Activated CD8-positive, alpha-beta memory T cell treated with anti-CD3 and anti-CD28 coated beads, Interleukin-2, amount 10 ng/mL, durations not matched to agents 7 days and 5 days (primary cell): Measurements from ENCODE around the gene RPLP2. TPM values are rescaled to one million over a fixed set of nuclear protein-coding genes. Genes with fewer than 3 reads are reported as not detected.

ENCODE experiments used
- ATAC-seq: fragments of 150-1000 bp; cut with Tn5 transposase; one replicate; pipeline ENCODE4 v1.10.0; 2021; ENCODE audit warnings: moderate library complexity
- CTCF ChIA-PET: fragments of 350-600 bp; sonication (Branson Sonifier 250); formaldehyde crosslinking; loops from one replicate; lab custom pipeline; 2021; ENCODE audit warnings: antibody characterized with exemption; lab: Charles Lee
- DNase-seq: peaks from one replicate; pipeline ENCODE4 v3.0.0-alpha.2; 2020
- H3K27ac Mint-ChIP-seq: one replicate; pipeline ENCODE4 v1.8.0; 2021; ENCODE audit warnings: mild to moderate bottlenecking, mixed read lengths
- H3K27me3 Mint-ChIP-seq: one replicate; pipeline ENCODE4 v1.8.0; 2021; ENCODE audit warnings: mixed read lengths
- H3K36me3 Mint-ChIP-seq: one replicate; pipeline ENCODE4 v1.8.0; 2021; ENCODE audit warnings: mild to moderate bottlenecking, mixed read lengths
- H3K4me1 Mint-ChIP-seq: one replicate; pipeline ENCODE4 v1.8.0; 2021; ENCODE audit warnings: mixed read lengths
- H3K4me3 Mint-ChIP-seq: one replicate; pipeline ENCODE4 v1.8.0; 2021; ENCODE audit warnings: mild to moderate bottlenecking, moderate library complexity, mixed read lengths
- H3K9me3 Mint-ChIP-seq: one replicate; pipeline ENCODE4 v1.8.0; 2022; ENCODE audit warnings: low read depth, mixed read lengths
- total RNA-seq, 2 experiments: library from RNA; stranded (reverse); gene quantifications; one replicate each; pipeline ENCODE4 v1.2.3, GENCODE V29; 2021

The RPLP2 gene
- total RNA-seq, 2 experiments from 2014 or later = 1,844 to 1,872 TPM

DNA sequence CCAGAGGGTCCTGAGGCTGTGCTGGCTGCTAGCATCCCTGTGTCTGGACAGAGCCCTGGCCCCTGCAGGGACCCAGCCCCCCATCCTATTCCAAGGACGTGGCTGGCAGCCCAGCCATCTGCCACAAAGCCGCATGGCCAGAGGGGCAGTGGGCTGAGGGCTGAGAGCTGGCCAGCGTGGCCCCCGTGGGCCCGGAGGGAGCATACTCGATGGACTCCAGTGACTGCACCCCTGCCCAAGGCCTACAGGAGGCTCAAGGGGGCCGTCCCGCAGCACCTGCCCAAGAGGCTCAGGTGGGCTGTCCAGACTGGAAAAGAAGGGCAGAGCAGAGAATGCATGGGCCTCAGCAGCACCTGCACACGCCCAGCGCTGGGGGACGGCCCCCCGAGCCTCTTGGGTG lies 46.0 kb downstream of the RPLP2 start:
- H3K27me3 Mint-ChIP-seq = peaks cover 6% of the 10 kb centered on the region
- no peaks in the 10 kb centered on the region for H3K9me3 Mint-ChIP-seq
- H3K4me3 Mint-ChIP-seq = no peak overlapping the region
- H3K27ac Mint-ChIP-seq = no peak overlapping the region
- ATAC-seq (no peak), DNase-seq (no peak)
- no peaks in the 10 kb centered on the region for H3K4me1 Mint-ChIP-seq
- CTCF ChIA-PET = no interaction called here
- no peaks in the 10 kb centered on the region for H3K36me3 Mint-ChIP-seq

DNA sequence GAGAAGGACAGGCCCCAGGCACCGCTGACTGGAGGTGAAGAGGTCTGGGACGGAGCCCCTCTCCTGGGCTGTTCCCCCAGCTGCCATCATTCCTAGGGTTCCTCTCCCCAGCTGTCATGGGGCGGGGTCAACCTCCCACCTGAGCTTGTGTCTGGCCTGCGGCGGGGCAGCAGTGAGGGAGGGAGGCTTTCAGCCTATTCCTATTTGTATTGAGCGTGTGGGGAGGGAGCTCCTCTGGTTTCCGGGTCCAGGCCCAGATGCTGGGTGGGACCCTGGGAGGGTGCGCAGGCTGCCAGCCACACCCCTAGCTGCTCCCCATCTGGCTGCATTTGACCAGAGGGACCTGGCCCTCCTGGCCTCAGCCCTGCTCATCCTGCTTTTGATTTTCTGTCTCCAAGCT lies 46.6 kb downstream of the RPLP2 start:
- Mint-ChIP-seq H3K4me1 (no peaks in the 10 kb centered on the region), H3K27me3 (no peaks in the 10 kb centered on the region), H3K4me3 (no peak overlapping the region), H3K27ac (no peak overlapping the region), H3K9me3 (no peaks in the 10 kb centered on the region), H3K36me3 (no peaks in the 10 kb centered on the region)
- ATAC-seq = no peak
- DNase-seq = no peak
- CTCF ChIA-PET = interaction anchor here (0.8 kb wide), 1 partner anchor 658 kb away, joined by 3 read pairs; no protein-coding TSS in a partner anchor

DNA sequence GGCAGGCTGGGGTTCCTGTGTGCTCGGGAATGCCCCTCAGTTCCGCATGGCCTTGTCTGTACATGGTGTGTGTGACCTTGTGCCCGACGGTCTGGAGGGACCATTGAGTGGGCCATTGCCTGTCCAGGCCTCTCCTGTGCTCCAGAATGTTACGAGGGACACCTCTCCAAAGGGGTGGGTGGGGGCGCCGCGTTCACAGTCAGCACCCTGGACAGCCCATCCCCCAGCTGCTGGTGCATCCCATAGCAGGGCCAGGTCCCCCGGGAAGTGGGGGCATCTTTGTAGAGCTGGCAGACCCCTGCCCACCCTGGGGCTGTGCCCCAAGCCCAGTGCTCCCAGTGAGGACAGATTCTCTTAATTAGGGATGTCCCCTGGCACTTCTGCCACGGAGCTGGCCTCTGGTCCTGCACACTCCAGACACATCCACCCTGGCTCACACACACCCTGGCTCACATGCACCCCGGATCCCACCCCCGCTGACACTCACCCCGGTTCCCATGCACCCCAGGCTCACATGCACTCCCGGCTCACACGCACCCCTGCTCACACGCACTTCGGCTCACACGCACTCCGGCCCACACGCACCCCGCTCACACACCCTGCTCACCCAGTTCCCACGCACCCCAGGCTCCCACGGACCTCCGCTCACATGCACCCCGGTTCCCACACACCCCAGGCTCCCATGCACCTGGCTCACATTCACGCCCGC lies 48.4 kb downstream of the RPLP2 start:
- no peaks in the 10 kb centered on the region for H3K4me1 Mint-ChIP-seq
- no peak for DNase-seq
- no peak overlapping the region for H3K27ac Mint-ChIP-seq
- H3K36me3 Mint-ChIP-seq = no peaks in the 10 kb centered on the region
- CTCF ChIA-PET = no interaction called here
- H3K27me3 Mint-ChIP-seq = no peaks in the 10 kb centered on the region
- H3K4me3 Mint-ChIP-seq = no peak overlapping the region
- no peaks in the 10 kb centered on the region for H3K9me3 Mint-ChIP-seq
- ATAC-seq = no peak

DNA sequence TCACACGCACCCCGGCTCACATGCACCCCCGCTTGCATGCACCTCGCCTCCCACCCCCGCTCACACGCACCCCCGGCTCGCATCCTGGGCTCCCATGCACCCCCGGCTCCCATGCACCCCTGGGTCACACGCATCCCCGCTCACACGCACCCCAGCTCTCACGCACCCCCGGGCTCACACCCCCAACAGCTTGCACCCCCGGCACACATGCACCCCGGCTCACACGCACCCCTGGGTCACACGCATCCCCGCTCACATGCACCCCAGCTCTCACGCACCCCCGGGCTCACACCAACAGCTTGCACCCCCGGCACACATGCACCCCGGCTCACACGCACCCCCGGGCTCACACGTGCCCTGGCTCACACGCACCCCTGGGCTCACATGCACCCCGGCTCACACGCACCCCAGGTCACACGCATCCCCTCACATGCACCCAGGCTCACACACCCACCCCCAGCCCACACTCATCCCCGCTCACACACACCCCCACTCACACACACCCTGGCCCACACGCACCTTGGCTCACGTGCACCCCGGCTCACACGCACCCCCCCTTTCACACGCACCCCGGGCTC lies 49.1 kb downstream of the RPLP2 start:
- Mint-ChIP-seq H3K4me1 (no peaks in the 10 kb centered on the region), H3K27ac (no peak overlapping the region), H3K27me3 (no peaks in the 10 kb centered on the region), H3K36me3 (no peaks in the 10 kb centered on the region), H3K9me3 (no peaks in the 10 kb centered on the region), H3K4me3 (no peak overlapping the region)
- CTCF ChIA-PET = no interaction called here
- ATAC-seq (no peak), DNase-seq (no peak)

DNA sequence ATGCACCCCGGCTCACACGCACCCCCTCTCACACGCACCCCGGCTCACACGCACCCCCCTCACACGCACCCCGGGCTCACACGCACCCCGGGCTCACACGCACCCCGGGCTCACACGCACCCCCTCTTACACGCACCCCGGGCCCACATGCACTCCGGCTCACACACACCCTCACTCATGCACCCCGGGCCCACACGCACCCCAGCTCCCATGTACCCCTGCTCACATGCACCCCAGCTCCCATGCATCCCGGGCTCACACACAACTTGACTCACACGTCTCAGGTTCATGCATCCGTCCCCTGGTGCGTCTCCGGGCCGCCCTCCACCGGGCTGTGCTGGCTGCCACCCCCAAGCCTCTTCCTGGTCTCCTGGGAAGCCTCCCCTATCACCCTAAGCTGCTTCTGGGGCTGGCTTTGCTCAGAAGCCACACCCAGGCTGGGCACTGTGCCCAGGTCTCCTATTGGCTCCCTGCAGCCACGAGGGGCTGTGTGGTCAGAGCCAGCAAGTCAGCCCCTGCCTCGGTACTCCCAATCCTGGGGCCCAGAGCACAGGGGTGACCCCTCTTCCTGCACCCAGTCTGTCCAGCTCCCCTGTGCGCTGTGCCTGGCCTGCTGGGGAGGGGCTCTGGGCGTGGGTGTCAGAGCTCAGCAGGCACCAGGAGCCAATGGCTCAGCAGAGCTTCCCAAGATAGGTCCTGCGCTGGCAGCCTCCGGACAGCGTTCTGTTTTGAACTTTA lies 49.8 kb downstream of the RPLP2 start:
- CTCF ChIA-PET = no interaction called here
- no peak for DNase-seq
- no peaks in the 10 kb centered on the region for H3K4me1 Mint-ChIP-seq
- no peak overlapping the region for H3K4me3 Mint-ChIP-seq
- no peak overlapping the region for H3K27ac Mint-ChIP-seq
- H3K27me3 Mint-ChIP-seq = no peaks in the 10 kb centered on the region
- ATAC-seq = no peak
- H3K9me3 Mint-ChIP-seq = no peaks in the 10 kb centered on the region
- no peaks in the 10 kb centered on the region for H3K36me3 Mint-ChIP-seq

DNA sequence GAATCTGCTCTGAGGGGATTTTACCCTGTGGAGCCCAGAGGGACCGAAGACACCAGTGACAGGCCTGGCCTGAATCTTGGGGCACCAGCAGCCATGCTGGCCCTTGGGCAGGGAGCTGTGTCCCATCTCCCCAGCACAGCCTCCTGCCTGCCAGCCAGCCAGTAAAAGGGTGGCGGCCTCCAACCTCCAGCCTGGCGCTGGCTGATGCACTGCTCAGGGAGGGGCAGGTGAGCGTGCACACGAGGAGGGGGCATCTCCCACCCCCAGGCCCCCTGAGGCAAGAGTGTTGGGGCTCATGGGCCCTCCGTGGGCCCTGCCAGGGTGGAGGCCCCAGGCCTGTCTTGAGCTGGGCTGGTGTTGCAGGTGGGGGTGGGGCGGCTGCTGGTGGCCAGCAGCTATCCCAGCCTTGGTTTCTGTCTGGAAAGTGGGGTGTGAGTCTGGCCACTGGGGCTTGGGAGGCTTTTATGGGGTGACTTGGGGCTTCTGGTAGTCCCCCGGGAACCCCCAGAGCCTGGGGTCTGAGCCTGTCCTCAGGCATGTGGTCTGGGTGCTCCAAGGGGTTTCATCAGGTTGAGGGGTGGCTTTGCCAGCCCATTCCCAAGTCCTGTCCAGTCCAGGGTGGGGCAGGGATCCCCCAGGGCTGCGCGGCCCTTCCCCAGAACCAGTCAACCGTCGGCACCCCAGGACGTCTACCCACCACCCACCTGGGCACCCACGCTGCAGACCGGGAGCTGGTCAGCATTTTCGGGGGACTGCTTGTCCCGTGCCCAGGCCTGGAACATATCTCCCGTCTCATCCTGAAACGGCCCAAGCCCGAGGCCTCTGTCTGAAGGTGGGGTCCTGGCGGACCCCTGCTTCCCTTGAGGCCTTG lies 50.7 kb downstream of the RPLP2 start:
- CTCF ChIA-PET = no interaction called here
- ATAC-seq (no peak), DNase-seq (no peak)
- H3K27ac Mint-ChIP-seq = no peak overlapping the region
- no peak overlapping the region for H3K4me3 Mint-ChIP-seq
- no peaks in the 10 kb centered on the region for H3K9me3 Mint-ChIP-seq
- no peaks in the 10 kb centered on the region for H3K4me1 Mint-ChIP-seq
- H3K36me3 Mint-ChIP-seq = no peaks in the 10 kb centered on the region
- H3K27me3 Mint-ChIP-seq = no peaks in the 10 kb centered on the region

DNA sequence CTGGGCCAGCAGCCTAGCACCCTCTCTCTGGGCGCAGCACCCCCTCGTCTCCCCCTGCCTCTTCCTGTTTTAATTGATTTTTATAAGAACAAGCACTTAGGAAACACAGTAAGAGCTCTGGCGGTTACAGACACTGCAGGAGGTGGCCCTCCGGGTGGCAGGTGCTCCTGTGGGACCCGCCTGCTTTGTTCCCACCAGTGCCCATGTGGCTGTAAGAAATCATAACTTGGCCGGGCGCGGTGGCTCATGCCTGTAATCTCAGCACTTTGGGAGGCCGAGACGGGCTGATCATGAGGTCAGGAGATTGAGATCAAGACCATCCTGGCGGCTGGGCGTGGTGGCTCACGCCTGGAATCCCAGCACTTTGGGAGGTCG lies 51.3 kb downstream of the RPLP2 start:
- Mint-ChIP-seq H3K4me3 (no peak overlapping the region), H3K4me1 (no peaks in the 10 kb centered on the region), H3K27me3 (no peaks in the 10 kb centered on the region), H3K27ac (no peak overlapping the region), H3K36me3 (no peaks in the 10 kb centered on the region), H3K9me3 (no peaks in the 10 kb centered on the region)
- CTCF ChIA-PET = no interaction called here
- ATAC-seq = no peak
- DNase-seq = no peak

DNA sequence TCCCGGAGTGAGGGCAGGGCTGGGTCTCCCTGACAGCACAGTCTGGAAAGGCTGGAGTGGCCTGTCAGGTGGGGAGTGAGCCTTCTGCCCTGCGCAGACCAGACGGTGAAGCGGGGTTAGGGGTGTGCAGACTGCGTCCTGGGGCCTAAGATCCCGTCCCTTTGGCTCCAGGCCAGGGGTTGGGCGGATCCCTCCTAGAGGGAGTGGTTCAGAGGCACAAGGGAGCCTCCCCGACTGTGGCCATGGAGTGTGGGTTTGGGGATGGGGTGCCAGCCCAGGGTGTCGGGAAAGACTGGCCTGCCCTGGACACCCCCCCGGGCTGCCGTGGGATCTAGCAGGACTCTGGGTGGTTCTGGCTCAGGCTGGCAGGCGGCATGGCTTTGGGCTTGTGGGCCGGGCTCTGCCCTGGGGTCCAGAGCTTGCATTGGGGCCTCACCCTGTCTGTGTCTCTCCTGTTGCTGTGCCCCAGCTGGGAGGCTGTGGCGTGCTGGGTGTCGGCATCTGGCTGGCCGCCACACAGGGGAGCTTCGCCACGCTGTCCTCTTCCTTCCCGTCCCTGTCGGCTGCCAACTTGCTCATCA lies 52.4 kb downstream of the RPLP2 start:
- H3K4me1 Mint-ChIP-seq = no peaks in the 10 kb centered on the region
- no peaks in the 10 kb centered on the region for H3K36me3 Mint-ChIP-seq
- ATAC-seq = no peak
- no peak for DNase-seq
- H3K9me3 Mint-ChIP-seq = no peaks in the 10 kb centered on the region
- CTCF ChIA-PET = interaction anchor here (1.2 kb wide), 1 partner anchor 14 kb away, joined by 3 read pairs; no protein-coding TSS in a partner anchor
- no peak overlapping the region for H3K4me3 Mint-ChIP-seq
- no peak overlapping the region for H3K27ac Mint-ChIP-seq
- no peaks in the 10 kb centered on the region for H3K27me3 Mint-ChIP-seq

Other genes with a start within 250 kb of the RPLP2 start
- 1 to 10 TPM in 1 of 2 experiments, under 1 TPM in 1; 0.23 to 1.3 TPM for gene LMNTD2, start 249.2 kb upstream of the RPLP2 start, total RNA-seq
- 10 to 100 TPM; 20.8 to 32.1 TPM for gene RASSF7, start 249.0 kb upstream of the RPLP2 start, total RNA-seq
- 10 to 100 TPM; 60.2 to 62.0 TPM for gene PHRF1, start 233.5 kb upstream of the RPLP2 start, total RNA-seq
- 100 to 1,000 TPM; 146 to 267 TPM for gene IRF7, start 194.0 kb upstream of the RPLP2 start, total RNA-seq
- not detected for gene CDHR5, start 185.0 kb upstream of the RPLP2 start, total RNA-seq
- gene SCT, start 182.8 kb upstream of the RPLP2 start, total RNA-seq = not detected
- gene DRD4, start 172.7 kb upstream of the RPLP2 start, total RNA-seq = under 1 TPM; 0.16 to 0.41 TPM
- 10 to 100 TPM; 39.0 to 40.1 TPM for gene DEAF1, start 114.7 kb upstream of the RPLP2 start, total RNA-seq
- gene TMEM80, start 114.2 kb upstream of the RPLP2 start, total RNA-seq = 10 to 100 TPM; 23.5 to 26.0 TPM
- gene EPS8L2, start 103.7 kb upstream of the RPLP2 start, total RNA-seq = 10 to 100 TPM; 17.4 to 20.2 TPM
- 100 to 1,000 TPM; 249 to 293 TPM for gene TALDO1, start 62.5 kb upstream of the RPLP2 start, total RNA-seq
- gene GATD1, start 32.5 kb upstream of the RPLP2 start, total RNA-seq = 10 to 100 TPM; 62.4 to 79.4 TPM
- gene CEND1, start 19.9 kb upstream of the RPLP2 start, total RNA-seq = 1 to 10 TPM; 1.3 to 3.7 TPM
- 10 to 100 TPM; 49.4 to 54.7 TPM for gene SLC25A22, start 11.7 kb upstream of the RPLP2 start, total RNA-seq
- gene PIDD1, start 4.7 kb upstream of the RPLP2 start, total RNA-seq = 10 to 100 TPM; 42.4 to 59.8 TPM
- 10 to 100 TPM; 64.7 to 70.0 TPM for gene PNPLA2, start 8.9 kb downstream of the RPLP2 start, total RNA-seq
- 10 to 100 TPM; 11.3 to 14.1 TPM for gene CRACR2B, start 18.0 kb downstream of the RPLP2 start, total RNA-seq
- 10 to 100 TPM; 23.1 to 54.9 TPM for gene CD151, start 23.0 kb downstream of the RPLP2 start, total RNA-seq
- 100 to 1,000 TPM in 1 of 2 experiments, 10 to 100 TPM in 1; 87.6 to 114 TPM for gene POLR2L, start 32.6 kb downstream of the RPLP2 start, total RNA-seq
- gene TSPAN4, start 32.9 kb downstream of the RPLP2 start, total RNA-seq = 10 to 100 TPM in 1 of 2 experiments, 1 to 10 TPM in 1; 7.8 to 17.8 TPM
- 10 to 100 TPM; 46.8 to 59.4 TPM for gene CHID1, start 100.8 kb downstream of the RPLP2 start, total RNA-seq
- 10 to 100 TPM; 36.3 to 52.2 TPM for gene AP2A2, start 115.9 kb downstream of the RPLP2 start, total RNA-seq
- gene MUC6, start 226.8 kb downstream of the RPLP2 start, total RNA-seq = not detected